CD14-positive monocyte (primary cell): ENCODE measurements around the gene ITPRIPL1. TPM values are rescaled to one million over a fixed set of nuclear protein-coding genes. Genes with fewer than 3 reads are reported as not detected.

ENCODE experiments used
- DNase-seq, 3 donors: peaks; one replicate each; pipeline ENCODE4 v3.0.0-alpha.2; 2011 to 2022
- H2AFZ ChIP-seq: 2 replicates; pipeline ENCODE4 v1.6.0; 2012; ENCODE audit warnings: mild to moderate bottlenecking, low read depth, low read length, inconsistent platforms; ENCODE audit not compliant: insufficient read depth, poor library complexity, severe bottlenecking
- H3K27ac ChIP-seq, 2 donors: 1 replicate in 1 of 2; 2 replicates in 1 of 2; pipeline ENCODE4 v1.5.1; 2012 to 2013; ENCODE audit warnings: low read length in 2 of 2, control low read depth in 1 of 2, inconsistent platforms in 1 of 2, low read depth in 1 of 2, mild to moderate bottlenecking in 1 of 2
- H3K27me3 ChIP-seq, 2 donors: one replicate each; pipeline versions ENCODE4 v1.6.0 to v1.6.1; 2011 to 2013; ENCODE audit warnings: low read length in 2 of 2; ENCODE audit not compliant: control insufficient read depth in 2 of 2, insufficient read depth in 2 of 2
- H3K36me3 ChIP-seq, 2 donors: replicated peaks in 1 of 2; 1 replicate in 1 of 2; 2 replicates in 1 of 2; pipeline versions ENCODE4 v1.5.1 to v1.6.1; 2012 to 2013; ENCODE audit warnings: low read length in 2 of 2, control low read depth in 1 of 2, inconsistent platforms in 1 of 2, mild to moderate bottlenecking in 1 of 2; ENCODE audit not compliant: insufficient read depth in 2 of 2, control insufficient read depth in 1 of 2
- H3K4me1 ChIP-seq, 2 donors: 1 replicate in 1 of 2; 2 replicates in 1 of 2; pipeline versions ENCODE4 v1.5.1 to v1.6.1; 2012 to 2013; ENCODE audit warnings: low read length in 2 of 2, control low read depth in 1 of 2, inconsistent platforms in 1 of 2, mild to moderate bottlenecking in 1 of 2, moderate library complexity in 1 of 2; ENCODE audit not compliant: insufficient read depth in 2 of 2, control insufficient read depth in 1 of 2
- H3K4me2 ChIP-seq: replicated peaks from 2 replicates; pipeline ENCODE3; 2012; ENCODE audit warnings: low read length, moderate library complexity, mild to moderate bottlenecking; ENCODE audit not compliant: poor library complexity, severe bottlenecking; ENCODE audit errors: extremely low read depth
- H3K4me3 ChIP-seq, 3 experiments: fragments of 200-600 bp in 1 of 3; sonication (generic) in 1 of 3; replicated peaks in 1 of 3; 1 replicate in 2 of 3; 2 replicates in 1 of 3; pipeline ENCODE4 v1.5.1; 2011 to 2013; ENCODE audit warnings: low read length in 3 of 3, mild to moderate bottlenecking in 3 of 3, control low read depth in 2 of 3, low read depth in 2 of 3, inconsistent platforms in 1 of 3, moderate library complexity in 1 of 3
- H3K79me2 ChIP-seq: 2 replicates; pipeline ENCODE4 v1.6.0; 2012; ENCODE audit warnings: mild to moderate bottlenecking, control low read depth, inconsistent platforms, low read length, moderate library complexity; ENCODE audit not compliant: insufficient read depth
- H3K9ac ChIP-seq: 2 replicates; pipeline ENCODE4 v1.6.0; 2017; ENCODE audit warnings: low read length, mild to moderate bottlenecking; ENCODE audit not compliant: insufficient read depth, poor library complexity, severe bottlenecking
- H3K9me3 ChIP-seq, 2 donors: replicated peaks in 1 of 2; 1 replicate in 1 of 2; 2 replicates in 1 of 2; pipeline versions ENCODE4 v1.5.1 to v1.6.1; 2012 to 2013; ENCODE audit warnings: low read length in 2 of 2, control low read depth in 1 of 2; ENCODE audit not compliant: control insufficient read depth in 1 of 2, insufficient read depth in 1 of 2
- H4K20me1 ChIP-seq: 2 replicates; pipeline ENCODE4 v1.6.0; 2012; ENCODE audit warnings: mild to moderate bottlenecking, low read length, control low read depth, moderate library complexity; ENCODE audit not compliant: insufficient read depth
- H3K27ac Mint-ChIP-seq, 7 donors: one replicate each; pipeline ENCODE4 v1.8.0; 2020; ENCODE audit warnings: mild to moderate bottlenecking in 7 of 7, mixed read lengths in 7 of 7, moderate library complexity in 6 of 7, inconsistent platforms in 2 of 7
- H3K27me3 Mint-ChIP-seq, 3 donors: one replicate each; pipeline ENCODE4 v1.8.0; 2021 to 2022; ENCODE audit warnings: low read depth in 3 of 3, mild to moderate bottlenecking in 3 of 3, mixed read lengths in 3 of 3, moderate library complexity in 3 of 3, inconsistent platforms in 1 of 3
- H3K36me3 Mint-ChIP-seq, 2 donors: one replicate each; pipeline ENCODE4 v1.8.0; 2020; ENCODE audit warnings: mixed read lengths in 2 of 2, inconsistent platforms in 1 of 2, mild to moderate bottlenecking in 1 of 2
- H3K4me1 Mint-ChIP-seq: one replicate; pipeline ENCODE4 v1.8.0; 2020; ENCODE audit warnings: mild to moderate bottlenecking, mixed read lengths
- H3K4me3 Mint-ChIP-seq, 2 donors: one replicate each; pipeline ENCODE4 v1.8.0; 2020; ENCODE audit warnings: mild to moderate bottlenecking in 2 of 2, mixed read lengths in 2 of 2, moderate library complexity in 1 of 2
- H3K9me3 Mint-ChIP-seq, 7 donors: one replicate each; pipeline ENCODE4 v1.8.0; 2020 to 2022; ENCODE audit warnings: mixed read lengths in 7 of 7, mild to moderate bottlenecking in 6 of 7, moderate library complexity in 6 of 7, inconsistent platforms in 2 of 7
- WGBS: methylation state at CpG from one replicate; pipeline ENCODE4 v1.1.5; 2013; ENCODE audit warnings: missing lambda C conversion rate; ENCODE audit not compliant: insufficient coverage; 5-methylcytosine and 5-hydroxymethylcytosine counted together
- intact Hi-C, 2 donors: fragments of 100-400 bp; cut with micrococcal nuclease; formaldehyde crosslinking; loops; one replicate each; pipeline versions ENCODE4 v1.15.0 to v1.15.1; 2023
- polyA plus RNA-seq, 3 donors: library from polyadenylated mRNA; depleted of rRNA in 1 of 3; unstranded in 2 of 3; stranded (reverse) in 1 of 3; fragments of 300-500 nt in 2 of 3; fragments of >200 nt in 1 of 3; fragmentation: Illumina TruSeq in 2 of 3; gene quantifications; 1 replicate in 2 of 3; 2 replicates in 1 of 3; pipeline ENCODE4 v1.2.3, GENCODE V29; 2012 to 2021
- TF ChIP-seq, protein P1 (sequence below): fragments of 200-600 bp; IDR thresholded peaks from one replicate; pipeline ENCODE4 v1.8.0; 2022; ENCODE audit warnings: antibody characterized with exemption, mild to moderate bottlenecking

The ITPRIPL1 gene
- polyA plus RNA-seq, 3 donors = 0.18 to 0.50 (median 0.39) TPM

GRCh38 chr2:96276787-96277499 lies 48.2 kb upstream of the ITPRIPL1 start:
- Mint-ChIP-seq H3K4me3 (no peak overlapping the region), H3K4me1 (no peaks in the 10 kb centered on the region), H3K36me3 (peaks cover 72 to 99% of the 10 kb centered on the region in 2 donors), H3K27me3 (peaks cover 0 to 2% (median 0%) of the 10 kb centered on the region in 3 donors), H3K9me3 (no peaks in the 10 kb centered on the region), H3K27ac (no peak overlapping the region)
- no peak overlapping the region for H3K27ac ChIP-seq
- H3K4me3 ChIP-seq = no peak overlapping the region
- WGBS = 88% methylated on average over 8 of the region's 21 CpGs
- no peak overlapping the region for H3K9ac ChIP-seq
- H3K27me3 ChIP-seq = no peaks in the 10 kb centered on the region
- H2AFZ ChIP-seq = no peak overlapping the region
- H3K36me3 ChIP-seq = peaks cover 75 to 100% of the 10 kb centered on the region in 2 donors
- intact Hi-C loops = no loop called here
- TF ChIP-seq, protein P1, sequence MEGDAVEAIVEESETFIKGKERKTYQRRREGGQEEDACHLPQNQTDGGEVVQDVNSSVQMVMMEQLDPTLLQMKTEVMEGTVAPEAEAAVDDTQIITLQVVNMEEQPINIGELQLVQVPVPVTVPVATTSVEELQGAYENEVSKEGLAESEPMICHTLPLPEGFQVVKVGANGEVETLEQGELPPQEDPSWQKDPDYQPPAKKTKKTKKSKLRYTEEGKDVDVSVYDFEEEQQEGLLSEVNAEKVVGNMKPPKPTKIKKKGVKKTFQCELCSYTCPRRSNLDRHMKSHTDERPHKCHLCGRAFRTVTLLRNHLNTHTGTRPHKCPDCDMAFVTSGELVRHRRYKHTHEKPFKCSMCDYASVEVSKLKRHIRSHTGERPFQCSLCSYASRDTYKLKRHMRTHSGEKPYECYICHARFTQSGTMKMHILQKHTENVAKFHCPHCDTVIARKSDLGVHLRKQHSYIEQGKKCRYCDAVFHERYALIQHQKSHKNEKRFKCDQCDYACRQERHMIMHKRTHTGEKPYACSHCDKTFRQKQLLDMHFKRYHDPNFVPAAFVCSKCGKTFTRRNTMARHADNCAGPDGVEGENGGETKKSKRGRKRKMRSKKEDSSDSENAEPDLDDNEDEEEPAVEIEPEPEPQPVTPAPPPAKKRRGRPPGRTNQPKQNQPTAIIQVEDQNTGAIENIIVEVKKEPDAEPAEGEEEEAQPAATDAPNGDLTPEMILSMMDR = no peak
- H3K4me2 ChIP-seq = no peak overlapping the region
- no peaks in the 10 kb centered on the region for H3K9me3 ChIP-seq
- peaks cover 4% of the 10 kb centered on the region for H4K20me1 ChIP-seq
- no peak for DNase-seq
- H3K79me2 ChIP-seq = no peaks in the 10 kb centered on the region
- H3K4me1 ChIP-seq = no peaks in the 10 kb centered on the region

- H3K9me3 Mint-ChIP-seq = peaks cover 0 to 2% (median 0%) of the 10 kb centered on the region in 7 donors
Measured at GRCh38 chr2:96287273-96287856, 37.8 kb upstream of the ITPRIPL1 start.

More at GRCh38 chr2:96287273-96287856, 37.8 kb upstream of the ITPRIPL1 start:
- 97% methylated on average over 6 of the region's 6 CpGs for WGBS
- no peaks in the 10 kb centered on the region for H3K79me2 ChIP-seq
- H3K36me3 Mint-ChIP-seq = peaks cover 98 to 100% of the 10 kb centered on the region in 2 donors
- no peaks in the 10 kb centered on the region for H3K9me3 ChIP-seq
- H3K27ac Mint-ChIP-seq = peak overlapping the region in 1 of 7 donors; percentile 46
- no peak overlapping the region for H3K4me3 Mint-ChIP-seq
- no peaks in the 10 kb centered on the region for H3K27me3 ChIP-seq
- TF ChIP-seq, protein P1 = no peak
- no peak overlapping the region for H3K4me3 ChIP-seq
- no peak overlapping the region for H3K27ac ChIP-seq
- no peak overlapping the region for H3K9ac ChIP-seq
- H2AFZ ChIP-seq = no peak overlapping the region
- no peak for DNase-seq
- H3K4me2 ChIP-seq = no peak overlapping the region
- no peaks in the 10 kb centered on the region for H3K4me1 Mint-ChIP-seq
- intact Hi-C loops = no loop called here
- H4K20me1 ChIP-seq = no peaks in the 10 kb centered on the region
- peaks cover 0 to 2% (median 0%) of the 10 kb centered on the region in 3 donors for H3K27me3 Mint-ChIP-seq
- H3K36me3 ChIP-seq = peaks cover 100% of the 10 kb centered on the region in 2 donors
- no peaks in the 10 kb centered on the region for H3K4me1 ChIP-seq
